ENCODE measurements around the gene ZSCAN16. TPM values are rescaled to one million over a fixed set of nuclear protein-coding genes. Genes with fewer than 3 reads are reported as not detected.

ZSCAN16 gene
- total and polyA plus RNA-seq, 2 donors from 2014 or later = 6.1 to 6.8 TPM

DNA sequence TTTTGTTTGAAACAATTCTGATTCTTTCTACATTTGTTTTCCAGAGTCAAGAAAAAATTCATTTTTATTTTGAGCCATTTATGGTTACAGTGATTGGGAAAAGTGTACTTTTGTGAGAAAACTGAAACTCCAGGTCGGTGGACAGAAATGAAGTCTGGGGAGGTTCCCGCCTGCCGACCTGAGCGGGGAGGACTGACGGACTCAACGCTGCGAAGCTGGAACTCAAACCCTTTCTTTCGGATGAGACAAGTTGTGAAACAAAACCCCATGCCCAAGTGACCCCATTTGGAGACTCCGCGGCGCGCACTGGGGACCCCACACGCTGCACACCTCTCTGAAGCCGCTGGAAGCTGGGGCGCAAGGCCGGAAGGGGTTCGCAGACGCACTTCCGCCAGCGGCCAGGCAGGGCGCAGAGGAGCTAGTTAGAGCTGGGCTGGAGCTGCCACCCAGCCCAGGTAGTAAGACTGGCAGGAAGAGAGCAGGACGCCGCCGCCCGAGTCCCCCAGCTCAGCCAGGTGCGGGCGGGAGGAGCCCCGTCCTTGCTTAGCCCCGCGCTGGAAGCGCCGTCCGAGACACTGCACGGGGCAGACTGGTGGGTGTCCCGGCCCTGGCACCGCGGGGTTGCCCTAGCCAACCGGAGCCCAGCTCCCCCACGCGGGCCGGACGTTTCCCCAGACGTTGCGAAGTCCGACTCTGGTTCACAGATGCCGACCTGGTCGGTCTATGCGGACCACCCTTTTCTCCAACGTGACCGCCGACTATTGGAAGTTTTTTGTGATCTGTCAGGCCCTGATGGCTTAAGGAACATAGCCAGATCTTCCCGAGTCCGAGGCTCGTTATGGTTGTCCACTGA lies 19.8 kb upstream of the ZSCAN16 start:
- no peaks in the 10 kb centered on the region for H3K36me3 ChIP-seq (ENCODE audit: control insufficient read depth in 2 of 3, insufficient read depth in 3 of 3, low read length in 3 of 3)
- TF ChIP-seq, protein P1, sequence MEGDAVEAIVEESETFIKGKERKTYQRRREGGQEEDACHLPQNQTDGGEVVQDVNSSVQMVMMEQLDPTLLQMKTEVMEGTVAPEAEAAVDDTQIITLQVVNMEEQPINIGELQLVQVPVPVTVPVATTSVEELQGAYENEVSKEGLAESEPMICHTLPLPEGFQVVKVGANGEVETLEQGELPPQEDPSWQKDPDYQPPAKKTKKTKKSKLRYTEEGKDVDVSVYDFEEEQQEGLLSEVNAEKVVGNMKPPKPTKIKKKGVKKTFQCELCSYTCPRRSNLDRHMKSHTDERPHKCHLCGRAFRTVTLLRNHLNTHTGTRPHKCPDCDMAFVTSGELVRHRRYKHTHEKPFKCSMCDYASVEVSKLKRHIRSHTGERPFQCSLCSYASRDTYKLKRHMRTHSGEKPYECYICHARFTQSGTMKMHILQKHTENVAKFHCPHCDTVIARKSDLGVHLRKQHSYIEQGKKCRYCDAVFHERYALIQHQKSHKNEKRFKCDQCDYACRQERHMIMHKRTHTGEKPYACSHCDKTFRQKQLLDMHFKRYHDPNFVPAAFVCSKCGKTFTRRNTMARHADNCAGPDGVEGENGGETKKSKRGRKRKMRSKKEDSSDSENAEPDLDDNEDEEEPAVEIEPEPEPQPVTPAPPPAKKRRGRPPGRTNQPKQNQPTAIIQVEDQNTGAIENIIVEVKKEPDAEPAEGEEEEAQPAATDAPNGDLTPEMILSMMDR (IDR thresholded peaks at IDR 0.05; ENCODE audit: borderline replicate concordance, extremely low read depth, insufficient read depth) = peak; percentile 49
- intact Hi-C loops (cut with DNase I) = no loop called here
- peak overlapping the region; percentile 70 to 85 (median 78) for H3K9ac ChIP-seq (ENCODE audit: low read length in 3 of 3)
- no peaks in the 10 kb centered on the region for H3K9me3 ChIP-seq (ENCODE audit: control insufficient read depth in 2 of 3, insufficient read depth in 1 of 3, low read length in 3 of 3)
- FAIRE-seq = no peak
- peak overlapping the region; percentile 59 to 79 for H3K27ac ChIP-seq (ENCODE audit: low read depth in 2 of 2, low read length in 2 of 2)
- DNase-seq = peak; percentile 87 to 94 (median 93)
- peak overlapping the region; percentile 80 to 93 (median 90) for H3K4me3 ChIP-seq (ENCODE audit: low read length in 3 of 3)
- no peaks in the 10 kb centered on the region for H3K27me3 ChIP-seq (ENCODE audit: control insufficient read depth, insufficient read depth, low read length)
- H3K4me1 ChIP-seq (ENCODE audit: control insufficient read depth in 2 of 3, insufficient read depth in 2 of 3, low read depth in 1 of 3, low read length in 3 of 3) = peaks cover 0 to 4% (median 3%) of the 10 kb centered on the region in 3 donors

DNA sequence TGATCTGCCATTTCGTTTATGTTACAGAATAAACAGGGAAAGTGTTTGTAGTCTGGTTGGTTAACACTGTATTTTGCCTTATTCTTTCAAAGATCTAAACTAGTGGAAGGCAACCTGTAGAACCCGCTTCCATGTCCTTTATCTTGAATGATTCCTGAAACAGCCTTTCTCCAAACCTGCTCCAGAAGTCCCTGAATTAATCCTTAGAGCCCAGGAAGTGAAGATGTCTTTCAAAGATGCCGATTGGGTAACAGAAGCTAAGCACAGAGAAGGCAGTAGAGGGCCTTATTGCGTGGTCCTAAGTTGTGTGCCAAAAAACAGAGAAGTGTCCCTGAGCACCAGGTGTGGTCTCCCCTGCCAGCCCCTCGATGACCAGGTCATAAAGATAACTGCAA lies 19.2 kb upstream of the ZSCAN16 start:
- Histone ChIP-seq H3K4me3 (ENCODE audit: low read length in 3 of 3) (peak overlapping the region; percentile 80 to 93 (median 90)), H3K9me3 (ENCODE audit: control insufficient read depth in 2 of 3, insufficient read depth in 1 of 3, low read length in 3 of 3) (no peaks in the 10 kb centered on the region), H3K9ac (ENCODE audit: low read length in 3 of 3) (peak overlapping the region; percentile 70 to 85 (median 78)), H3K36me3 (ENCODE audit: control insufficient read depth in 2 of 3, insufficient read depth in 3 of 3, low read length in 3 of 3) (no peaks in the 10 kb centered on the region), H3K4me1 (ENCODE audit: control insufficient read depth in 2 of 3, insufficient read depth in 2 of 3, low read depth in 1 of 3, low read length in 3 of 3) (peaks cover 0 to 4% (median 3%) of the 10 kb centered on the region in 3 donors), H3K27ac (ENCODE audit: low read depth in 2 of 2, low read length in 2 of 2) (peak overlapping the region in 1 of 2 donors; percentile 79), H3K27me3 (ENCODE audit: control insufficient read depth, insufficient read depth, low read length) (no peaks in the 10 kb centered on the region)
- intact Hi-C loops (cut with DNase I) = no loop called here
- DNase-seq (peak in 1 of 5 donors; percentile 40), FAIRE-seq (no peak)
- TF ChIP-seq, protein P1 (IDR thresholded peaks at IDR 0.05; ENCODE audit: borderline replicate concordance, extremely low read depth, insufficient read depth) = no peak

DNA sequence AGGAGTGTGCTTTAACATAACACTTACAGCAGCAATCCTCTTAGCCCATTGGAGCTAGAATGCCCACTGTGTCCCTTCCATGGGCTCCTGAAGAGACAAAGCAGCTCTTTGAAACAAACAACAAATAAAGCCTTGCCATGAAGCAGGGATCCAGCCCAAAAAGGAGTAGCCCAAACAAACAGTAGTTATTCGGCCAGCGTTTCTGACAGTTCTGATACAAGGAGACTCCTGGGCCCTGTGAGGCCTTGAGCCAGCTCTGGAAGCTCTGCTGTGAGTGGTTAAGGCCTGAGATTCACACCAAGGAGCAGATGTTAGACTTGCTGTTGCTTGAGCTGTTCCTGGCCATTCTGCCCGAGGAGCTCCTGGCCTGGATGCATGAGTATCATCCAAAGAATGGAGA lies 16.9 kb upstream of the ZSCAN16 start:
- FAIRE-seq (no peak), DNase-seq (no peak)
- TF ChIP-seq, protein P1 (IDR thresholded peaks at IDR 0.05; ENCODE audit: borderline replicate concordance, extremely low read depth, insufficient read depth) = no peak
- H3K27me3 ChIP-seq (ENCODE audit: control insufficient read depth, insufficient read depth, low read length) = no peaks in the 10 kb centered on the region
- no peaks in the 10 kb centered on the region for H3K9me3 ChIP-seq (ENCODE audit: control insufficient read depth in 2 of 3, insufficient read depth in 1 of 3, low read length in 3 of 3)
- peaks cover 0 to 4% (median 3%) of the 10 kb centered on the region in 3 donors for H3K4me1 ChIP-seq (ENCODE audit: control insufficient read depth in 2 of 3, insufficient read depth in 2 of 3, low read depth in 1 of 3, low read length in 3 of 3)
- no peaks in the 10 kb centered on the region for H3K36me3 ChIP-seq (ENCODE audit: control insufficient read depth in 2 of 3, insufficient read depth in 3 of 3, low read length in 3 of 3)
- no peak overlapping the region for H3K4me3 ChIP-seq (ENCODE audit: low read length in 3 of 3)
- H3K27ac ChIP-seq (ENCODE audit: low read depth in 2 of 2, low read length in 2 of 2) = no peak overlapping the region
- intact Hi-C loops (cut with DNase I) = no loop called here
- no peak overlapping the region for H3K9ac ChIP-seq (ENCODE audit: low read length in 3 of 3)
